ENCODE measurements around the gene ZNF664. TPM values are rescaled to one million over a fixed set of nuclear protein-coding genes. Genes with fewer than 3 reads are reported as not detected.

Gene ZNF664
- total and polyA plus RNA-seq, 10 of the 15 experiments (the other 5 are each of a cell fraction or from before 2014, with no cell fraction given) = 1.8 to 65.6 (median 30.8) TPM

DNA sequence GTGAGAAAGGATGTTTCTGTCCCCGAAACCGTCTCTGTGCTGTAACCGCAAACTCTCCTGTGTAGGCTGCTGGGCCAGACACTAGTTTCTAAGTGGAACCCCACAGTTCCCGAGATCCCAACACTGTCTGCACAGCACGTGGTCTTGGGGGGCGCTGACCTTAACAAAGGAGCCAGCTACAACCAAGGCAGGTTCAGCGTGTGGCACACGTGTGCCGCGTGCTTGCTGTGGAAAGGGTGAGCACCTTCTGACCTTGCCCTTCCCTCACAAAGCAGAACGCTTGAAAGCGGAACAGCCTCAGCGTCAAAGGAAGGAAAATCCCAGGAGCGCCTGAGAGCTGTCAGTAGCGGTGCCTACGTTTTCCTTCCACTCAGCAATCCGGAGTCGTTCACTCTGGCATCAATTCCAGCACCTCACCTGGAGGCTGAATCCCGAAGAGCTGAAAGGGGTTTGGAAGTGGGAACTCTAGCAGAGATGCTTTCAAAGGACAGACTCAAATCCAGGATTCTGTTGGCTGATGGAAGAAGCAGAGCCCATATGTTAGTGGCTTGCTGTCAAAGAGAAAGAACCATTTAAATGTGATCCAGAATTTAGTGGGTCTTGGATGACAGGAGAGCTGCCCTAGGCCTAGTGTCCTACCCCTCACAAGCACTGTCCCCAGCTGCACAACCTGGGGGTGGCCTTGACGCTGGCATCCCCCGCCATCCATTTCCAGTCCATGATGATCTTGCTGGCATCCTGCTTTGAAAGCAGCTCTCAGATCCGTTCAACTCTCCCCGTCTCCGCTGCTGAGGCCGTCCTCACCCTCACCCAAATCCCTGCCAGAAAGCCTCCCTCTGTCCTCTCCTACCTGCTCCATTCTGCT, 27.5 kb upstream of the ZNF664 start:
- intact Hi-C loops (cut with micrococcal nuclease; ENCODE audit: unreplicated experiment) = no loop called here
- POLR2A ChIA-PET = no interaction called here
- FAIRE-seq = no peak

GRCh38 chr12:123946152-123946515, 26.9 kb upstream of the ZNF664 start:
- 39% methylated on average over 8 of the region's 8 CpGs for WGBS (ENCODE audit: insufficient coverage, insufficient replicate concordance, low lambda C conversion rate, missing lambda C conversion rate)
- no peak overlapping the region for H2AFZ ChIP-seq (ENCODE audit: control insufficient read depth, low read depth, low read length)
- no peak for TF ChIP-seq PAX5 (IDR thresholded peaks at IDR 0.05; ENCODE audit: borderline replicate concordance, low read depth, low read length)
- no peak for TF ChIP-seq REST (IDR thresholded peaks at IDR 0.05; ENCODE audit: low read depth, low read length)
- no peak for TF ChIP-seq MTA3 (IDR thresholded peaks at IDR 0.05; ENCODE audit: borderline replicate concordance, low read length)
- no peak for TF ChIP-seq POLR2A (IDR thresholded peaks at IDR 0.05; ENCODE audit: low read depth, low read length)
- no peak for TF ChIP-seq CEBPB (IDR thresholded peaks at IDR 0.05; ENCODE audit: borderline replicate concordance in 1 of 2, low read depth in 2 of 2, low read length in 2 of 2)
- TF ChIP-seq STAT1 (conservative IDR thresholded peaks at IDR 0.05) = no peak
- TF ChIP-seq, protein P1, sequence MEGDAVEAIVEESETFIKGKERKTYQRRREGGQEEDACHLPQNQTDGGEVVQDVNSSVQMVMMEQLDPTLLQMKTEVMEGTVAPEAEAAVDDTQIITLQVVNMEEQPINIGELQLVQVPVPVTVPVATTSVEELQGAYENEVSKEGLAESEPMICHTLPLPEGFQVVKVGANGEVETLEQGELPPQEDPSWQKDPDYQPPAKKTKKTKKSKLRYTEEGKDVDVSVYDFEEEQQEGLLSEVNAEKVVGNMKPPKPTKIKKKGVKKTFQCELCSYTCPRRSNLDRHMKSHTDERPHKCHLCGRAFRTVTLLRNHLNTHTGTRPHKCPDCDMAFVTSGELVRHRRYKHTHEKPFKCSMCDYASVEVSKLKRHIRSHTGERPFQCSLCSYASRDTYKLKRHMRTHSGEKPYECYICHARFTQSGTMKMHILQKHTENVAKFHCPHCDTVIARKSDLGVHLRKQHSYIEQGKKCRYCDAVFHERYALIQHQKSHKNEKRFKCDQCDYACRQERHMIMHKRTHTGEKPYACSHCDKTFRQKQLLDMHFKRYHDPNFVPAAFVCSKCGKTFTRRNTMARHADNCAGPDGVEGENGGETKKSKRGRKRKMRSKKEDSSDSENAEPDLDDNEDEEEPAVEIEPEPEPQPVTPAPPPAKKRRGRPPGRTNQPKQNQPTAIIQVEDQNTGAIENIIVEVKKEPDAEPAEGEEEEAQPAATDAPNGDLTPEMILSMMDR (IDR thresholded peaks at IDR 0.05 in 2 of 3, conservative IDR thresholded peaks at IDR 0.05 in 1 of 3; ENCODE audit: control insufficient read depth in 2 of 3, extremely low read depth in 1 of 3, insufficient read depth in 1 of 3, low read depth in 3 of 3, low read length in 3 of 3) = no peak
- no peak for TF ChIP-seq NRF1 (conservative IDR thresholded peaks at IDR 0.05; ENCODE audit: low read depth, low read length)
- no peak for TF ChIP-seq MEF2B (IDR thresholded peaks at IDR 0.05; ENCODE audit: partially characterized antibody, poor library complexity, severe bottlenecking)
- no peak for TF ChIP-seq MYC (IDR thresholded peaks at IDR 0.05; ENCODE audit: insufficient read depth, insufficient read length, insufficient replicate concordance, low read length, severe bottlenecking)

More for the DNA sequence above, 27.5 kb upstream of the ZNF664 start:
- Histone ChIP-seq H3K4me3 (no peak overlapping the region), H3K4me2 (ENCODE audit: control insufficient read depth, insufficient read depth) (no peak overlapping the region), H3K4me1 (ENCODE audit: control insufficient read depth, insufficient read depth, low read length) (no peaks in the 10 kb centered on the region), H3K27me3 (replicated peaks in 1 of 2; ENCODE audit: control insufficient read depth in 2 of 2, insufficient read depth in 2 of 2, low read length in 1 of 2) (no peaks in the 10 kb centered on the region; a peak in 1 of 4 replicates), H3K36me3 (ENCODE audit: control insufficient read depth in 2 of 2, insufficient read depth in 2 of 2, low read length in 1 of 2) (no peaks in the 10 kb centered on the region), H2AFZ (ENCODE audit: control insufficient read depth, low read depth, low read length) (no peak overlapping the region), H3K27ac (ENCODE audit: control insufficient read depth, insufficient read depth) (no peak overlapping the region), H3K9me3 (replicated peaks; ENCODE audit: control insufficient read depth, insufficient read depth, low read length) (no peaks in the 10 kb centered on the region; the same call in 1 of the 3 replicates), H4K20me1 (ENCODE audit: control insufficient read depth, insufficient read depth) (no peaks in the 10 kb centered on the region), H3K9ac (ENCODE audit: control insufficient read depth, insufficient read depth, low read length) (no peak overlapping the region), H3K79me2 (ENCODE audit: control insufficient read depth, insufficient read depth, low read length) (no peaks in the 10 kb centered on the region)
- ChIA-PET RAD21 (ENCODE audit: unreplicated experiment) (no interaction called here), CTCF (no interaction called here), SMC1A (ENCODE audit: uncharacterized antibody, unreplicated experiment) (interaction anchor here (2.4 kb wide), 1 partner anchor 15 kb away, joined by 6 read pairs; no protein-coding TSS in a partner anchor)
- in situ Hi-C loops (cut with MboI) = no loop called here
- TF ChIP-seq TBL1XR1 (IDR thresholded peaks at IDR 0.05; ENCODE audit: low read depth, low read length) (no peak), RAD51 (IDR thresholded peaks at IDR 0.05) (no peak)
- DNase-seq (ENCODE audit: low read depth, low spot score) = no peak
- 71% methylated on average over 25 of the region's 25 CpGs for WGBS (ENCODE audit: insufficient coverage, insufficient replicate concordance, low lambda C conversion rate, missing lambda C conversion rate)
- no TSS peak for BruUV-seq (replicated peaks)
- ATAC-seq = no peak

More at GRCh38 chr12:123946152-123946515, 26.9 kb upstream of the ZNF664 start:
- in situ Hi-C loops (cut with MboI) (no loop called here), intact Hi-C loops (cut with micrococcal nuclease; ENCODE audit: unreplicated experiment) (no loop called here)
- no TSS peak for BruUV-seq (replicated peaks)
- H3K9me3 ChIP-seq (replicated peaks; ENCODE audit: control insufficient read depth, insufficient read depth, low read length) = no peaks in the 10 kb centered on the region; the same call in 1 of the 3 replicates
- ChIA-PET CTCF (no interaction called here), SMC1A (ENCODE audit: uncharacterized antibody, unreplicated experiment) (interaction anchor here (2.4 kb wide), 1 partner anchor 15 kb away, joined by 6 read pairs; no protein-coding TSS in a partner anchor), POLR2A (no interaction called here), RAD21 (ENCODE audit: unreplicated experiment) (no interaction called here)
- ATAC-seq (no peak), DNase-seq (ENCODE audit: low read depth, low spot score) (no peak), FAIRE-seq (no peak)
- H3K4me2 ChIP-seq (ENCODE audit: control insufficient read depth, insufficient read depth) = no peak overlapping the region
- no peaks in the 10 kb centered on the region for H3K36me3 ChIP-seq (ENCODE audit: control insufficient read depth in 2 of 2, insufficient read depth in 2 of 2, low read length in 1 of 2)
- no peaks in the 10 kb centered on the region for H3K79me2 ChIP-seq (ENCODE audit: control insufficient read depth, insufficient read depth, low read length)
- no peak overlapping the region for H3K27ac ChIP-seq (ENCODE audit: control insufficient read depth, insufficient read depth)
- no peaks in the 10 kb centered on the region for H4K20me1 ChIP-seq (ENCODE audit: control insufficient read depth, insufficient read depth)
- H3K27me3 ChIP-seq (replicated peaks in 1 of 2; ENCODE audit: control insufficient read depth in 2 of 2, insufficient read depth in 2 of 2, low read length in 1 of 2) = no peaks in the 10 kb centered on the region; a peak in 1 of 4 replicates
- no peaks in the 10 kb centered on the region for H3K4me1 ChIP-seq (ENCODE audit: control insufficient read depth, insufficient read depth, low read length)
- no peak overlapping the region for H3K4me3 ChIP-seq
- H3K9ac ChIP-seq (ENCODE audit: control insufficient read depth, insufficient read depth, low read length) = no peak overlapping the region

Measured in GM12878 (cell line).